ENCODE data around the gene IRF2.
A peak's percentile ranks its signal among the peaks of the same experiment; 100 is the strongest.

Gene IRF2

DNA sequence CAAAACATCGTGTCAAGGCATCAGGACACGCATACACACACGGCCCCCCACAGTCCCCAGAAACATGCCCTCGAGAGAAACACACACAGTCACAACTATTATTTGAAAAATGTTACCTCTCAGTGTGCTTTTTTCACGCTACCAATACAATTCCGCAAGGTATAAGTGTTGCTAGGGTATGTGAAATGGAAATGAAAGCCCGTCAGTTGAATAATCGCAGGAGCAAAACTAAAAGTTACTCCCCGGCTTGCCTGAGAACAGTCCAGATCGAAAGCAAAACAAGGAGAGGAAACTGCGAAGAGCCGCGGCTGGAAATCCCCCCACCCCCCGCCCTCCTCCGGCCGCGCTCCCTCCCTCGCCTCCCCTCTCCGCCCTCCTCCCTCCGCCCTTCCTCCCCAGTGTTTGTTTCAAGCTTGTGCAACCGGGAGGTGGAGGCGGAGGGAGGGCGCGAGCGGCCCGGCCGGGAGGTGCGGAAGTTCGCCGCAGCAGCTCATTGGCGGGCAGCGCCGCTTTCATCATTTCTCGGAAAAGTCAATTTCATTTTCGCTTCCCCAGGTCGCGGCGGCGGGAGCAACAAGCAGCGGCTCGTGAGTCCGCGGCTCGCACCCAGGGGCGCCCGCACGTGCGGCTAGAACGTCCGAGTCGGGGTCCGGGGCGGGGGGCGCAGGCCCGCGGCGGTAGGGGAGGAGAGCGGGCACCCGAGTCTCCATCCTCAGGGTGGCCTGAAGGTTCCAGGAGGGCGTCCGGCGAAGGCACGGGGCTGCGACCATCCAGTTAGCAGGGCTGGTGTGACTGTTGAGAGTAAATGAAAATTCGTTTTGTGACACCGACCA is at the start of gene IRF2:
TSS of gene IRF2 (minus strand) at position 288 of the 833 bp plus-strand sequence. CDS start 45,486 bp downstream, outside the sequence.
- peak; percentile 92 for DNase-seq

DNA sequence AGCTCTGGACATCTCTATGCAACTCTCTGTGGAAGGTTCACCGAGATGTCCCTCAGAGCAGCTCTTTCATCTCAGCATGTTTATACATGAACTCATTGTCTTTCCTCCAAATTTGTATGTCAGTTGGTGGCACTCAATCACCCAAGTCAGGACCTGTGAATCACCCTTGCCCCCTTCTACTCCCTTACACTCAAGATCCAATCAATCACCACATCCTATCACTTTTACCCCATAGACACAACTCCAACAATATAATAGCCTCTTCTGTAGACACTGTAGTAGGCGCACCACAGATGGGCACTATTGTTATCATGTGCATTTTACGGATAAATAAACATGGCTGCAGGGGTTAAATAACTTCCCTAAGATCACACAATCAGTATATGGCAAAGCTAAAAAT is 41.3 kb upstream of the IRF2 start:
- no peak for DNase-seq

DNA sequence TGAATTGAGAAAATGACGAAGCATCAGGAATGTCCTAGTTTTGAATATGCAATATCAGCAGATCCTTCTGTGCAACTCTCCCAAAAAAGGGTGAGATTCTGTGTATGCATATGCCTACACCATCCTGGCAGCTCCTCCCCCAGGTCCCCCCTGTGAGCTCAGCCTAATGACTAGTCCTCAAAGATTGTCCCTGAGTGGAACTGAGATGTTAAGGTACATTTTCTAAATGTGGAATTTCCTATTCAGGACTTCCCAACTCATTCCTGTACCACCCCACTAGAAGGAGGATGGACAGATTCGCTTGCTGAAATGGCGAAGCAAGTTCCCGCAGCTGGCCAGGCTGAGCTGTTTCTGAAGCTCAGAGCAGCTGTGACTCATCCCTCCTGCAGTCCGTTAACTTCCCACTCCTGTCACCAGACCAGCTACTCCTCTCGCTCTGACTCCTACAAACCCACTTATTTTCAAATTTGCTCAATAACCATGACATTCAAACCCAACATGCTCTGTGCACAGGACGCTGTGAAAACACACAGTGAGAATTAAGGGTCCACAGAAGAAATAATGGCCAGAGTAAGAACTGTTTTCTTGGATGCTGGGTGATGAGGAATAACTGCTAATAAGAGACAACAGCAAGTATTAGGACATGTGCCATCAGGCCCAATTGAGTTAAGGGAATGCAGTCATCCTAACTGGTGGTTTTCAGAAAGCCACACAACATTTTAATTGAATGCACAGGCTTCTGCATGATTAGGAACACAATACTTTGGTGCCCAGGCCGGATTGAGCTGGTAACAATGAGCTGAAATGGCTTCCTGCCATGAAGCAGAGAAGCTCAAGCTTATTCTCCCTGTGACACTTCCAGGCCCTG is 40.0 kb upstream of the IRF2 start:
- no peak for DNase-seq

DNA sequence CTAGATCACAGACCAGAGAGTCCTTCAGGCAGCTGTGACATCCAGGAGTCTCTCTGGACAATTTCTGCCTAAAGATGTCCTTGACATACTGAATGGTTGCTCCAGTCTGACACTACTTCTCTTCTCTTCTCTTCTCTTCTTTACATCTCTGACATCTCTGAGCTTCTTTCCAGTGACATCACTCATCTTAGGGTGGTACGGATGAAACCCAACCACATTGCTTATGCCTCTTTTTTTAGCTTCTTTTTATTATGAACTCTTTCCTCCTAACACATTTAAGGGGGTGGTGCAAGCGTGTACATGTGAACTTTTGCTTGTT is 39.4 kb upstream of the IRF2 start:
- DNase-seq, result no peak

DNA sequence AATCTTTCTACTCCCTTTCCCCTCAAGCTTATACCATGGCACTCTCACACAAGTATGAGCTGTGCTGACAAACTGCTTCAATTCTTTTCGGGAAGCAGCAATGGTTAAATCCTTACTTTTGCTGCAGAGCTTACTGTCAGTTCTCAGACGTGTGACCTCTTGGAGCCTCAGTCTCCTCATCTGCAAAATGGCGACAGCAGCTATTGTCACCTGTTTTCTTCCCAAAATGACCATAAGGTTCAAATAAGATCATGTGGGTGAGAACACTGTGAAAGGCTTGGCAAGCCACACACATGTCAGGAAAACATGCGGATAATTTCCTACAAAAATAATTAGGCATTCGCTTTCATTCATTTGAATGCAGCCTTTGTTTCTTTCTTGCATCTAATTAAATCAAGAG is 36.8 kb upstream of the IRF2 start:
- no peak for DNase-seq

DNA sequence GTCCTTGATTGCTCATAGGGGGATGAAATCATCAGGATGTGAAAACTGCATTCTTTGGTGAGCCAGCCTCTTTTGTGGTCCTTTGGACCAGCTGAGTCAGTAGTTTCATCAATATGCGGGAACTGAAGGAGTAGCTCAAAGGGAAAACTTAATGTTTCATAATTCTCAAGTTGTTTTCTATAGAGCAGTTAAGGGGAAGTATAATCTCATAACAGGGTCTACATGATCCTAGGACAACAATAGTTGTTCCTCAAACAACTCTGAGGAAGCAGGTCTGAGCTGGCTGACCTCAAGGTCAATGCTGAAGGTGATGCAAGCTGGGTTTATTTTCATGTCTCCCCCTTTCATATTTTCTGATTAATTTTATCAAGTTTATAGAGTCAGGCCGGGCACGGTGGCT is 36.1 kb upstream of the IRF2 start:
- no peak for DNase-seq

DNA sequence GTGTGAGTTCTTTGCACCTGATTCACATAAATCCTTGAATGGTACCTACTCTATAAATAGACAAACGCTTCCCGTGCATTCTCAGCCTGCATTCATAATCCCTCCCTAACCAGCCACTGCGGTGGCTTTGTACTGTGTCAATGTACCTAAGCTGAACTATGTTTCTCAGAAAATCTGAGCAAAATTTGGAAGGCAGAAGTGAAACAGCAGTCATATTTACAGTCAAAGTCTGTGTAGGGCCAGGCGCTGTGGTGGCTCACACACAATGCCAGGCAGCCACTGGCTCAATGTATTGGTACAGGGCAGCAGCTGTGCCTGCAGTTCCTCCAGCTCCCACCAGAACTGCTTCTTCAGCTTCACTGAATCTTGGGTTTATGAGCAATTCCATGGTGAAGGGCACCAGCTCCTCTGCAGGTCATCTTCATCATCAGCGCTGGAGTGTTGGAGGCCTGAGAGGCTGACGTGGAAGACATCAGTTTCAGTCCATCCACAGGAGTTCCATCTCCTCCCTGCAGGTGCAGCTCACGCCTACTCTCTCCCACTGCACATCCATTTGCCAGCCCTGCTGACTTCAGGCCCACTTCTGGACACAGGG is 32.3 kb upstream of the IRF2 start:
- DNase-seq, result peak; percentile 23

DNA sequence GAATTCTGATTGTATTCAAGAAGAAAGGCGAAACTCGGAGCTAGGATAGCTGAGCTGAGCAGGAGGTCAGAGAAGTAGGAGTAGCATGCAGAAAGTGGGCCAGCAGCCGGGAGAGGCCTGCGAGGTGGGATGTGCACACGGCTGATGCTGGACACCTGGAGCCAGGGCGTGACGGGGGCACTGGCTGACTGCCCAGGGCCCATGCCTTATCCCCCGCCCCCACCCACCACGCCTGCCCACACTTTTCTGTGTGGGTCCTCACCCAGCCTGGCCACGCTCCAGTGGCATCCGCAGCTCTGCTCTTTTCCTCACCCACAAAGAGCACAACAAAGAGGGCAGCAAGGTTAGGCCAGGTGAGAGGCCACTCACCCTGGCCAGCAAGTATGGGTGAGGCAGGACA is 30.0 kb upstream of the IRF2 start:
- DNase-seq, result no peak

DNA sequence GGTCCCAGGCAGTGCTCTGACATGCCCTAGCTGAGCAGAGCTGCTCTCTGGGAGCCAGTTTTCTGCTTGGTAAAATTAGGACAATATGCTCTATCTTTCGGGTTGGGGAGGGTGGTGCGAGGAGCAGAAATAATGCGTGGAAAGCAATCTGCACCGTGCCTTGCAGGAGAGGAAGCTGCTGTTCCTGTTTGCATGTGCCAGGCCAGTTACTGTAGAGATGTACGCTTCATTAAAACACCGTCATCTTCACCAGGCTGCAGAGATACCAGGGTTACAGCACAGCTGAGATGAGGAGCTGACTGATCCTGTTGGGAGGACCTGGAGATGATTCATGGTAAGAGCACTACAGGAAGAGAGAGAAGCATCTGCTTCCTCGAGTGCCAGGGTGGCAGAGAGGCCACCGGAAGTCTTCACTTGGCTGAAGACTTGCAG is 29.5 kb upstream of the IRF2 start:
- DNase-seq, result peak; percentile 24

DNA sequence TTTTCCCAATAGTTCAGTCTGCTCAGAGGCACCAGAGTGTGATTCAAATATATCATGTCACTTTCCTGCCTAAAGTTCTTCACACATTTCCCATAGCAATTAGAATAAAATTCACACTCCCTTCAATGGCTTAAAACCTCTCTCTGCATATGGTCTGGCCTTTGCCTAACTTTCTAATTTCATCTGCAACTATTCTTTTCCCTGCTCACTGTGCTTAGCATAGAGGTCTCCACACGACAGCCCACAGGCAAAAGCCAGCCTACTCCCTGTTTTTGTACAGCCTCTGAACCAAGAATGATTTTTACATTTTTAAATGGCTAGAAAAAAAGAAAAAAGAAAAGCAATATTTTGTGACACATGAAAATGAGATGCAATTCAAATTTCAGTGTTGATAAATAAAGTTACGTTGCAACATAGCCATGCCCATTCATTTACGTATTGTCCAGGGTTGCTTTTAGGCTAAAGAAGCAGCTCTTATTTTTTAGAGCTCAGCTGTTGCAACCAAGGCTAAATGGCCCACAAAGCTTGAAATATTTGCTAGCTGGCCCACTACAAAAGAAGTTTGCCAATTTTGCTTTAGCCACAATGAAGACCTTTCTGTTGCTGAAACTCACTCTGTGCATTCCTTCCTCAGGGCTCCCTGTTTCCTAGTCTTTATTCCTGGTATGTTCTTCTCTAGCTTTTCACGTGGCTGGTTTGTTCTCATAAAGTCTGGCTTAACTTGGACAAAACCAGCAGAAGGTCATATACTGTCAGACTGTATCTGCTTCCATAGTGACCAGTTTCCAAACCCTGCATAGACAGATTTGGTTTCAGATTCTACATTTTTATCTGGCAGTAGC is 26.6 kb upstream of the IRF2 start:
- DNase-seq, result no peak

DNA sequence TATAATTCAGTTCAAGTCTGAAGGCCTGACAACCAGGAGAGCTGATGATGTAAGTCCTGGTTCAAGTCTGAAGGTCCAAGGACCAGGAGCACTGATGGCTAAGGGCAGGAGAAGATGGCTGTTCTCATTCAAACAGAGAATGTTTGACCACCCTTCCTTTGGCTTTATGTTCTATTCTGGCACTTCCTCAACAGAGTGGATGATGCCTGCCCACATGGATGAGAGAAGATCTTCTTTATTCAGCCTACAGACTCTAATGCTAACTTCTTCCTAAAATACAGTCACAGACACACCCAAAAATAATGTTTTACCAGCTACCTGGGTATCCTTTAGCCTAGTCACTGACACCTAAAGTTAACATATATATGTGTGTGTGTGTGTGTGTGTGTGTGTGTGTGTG is 25.6 kb upstream of the IRF2 start:
- no peak for DNase-seq

DNA sequence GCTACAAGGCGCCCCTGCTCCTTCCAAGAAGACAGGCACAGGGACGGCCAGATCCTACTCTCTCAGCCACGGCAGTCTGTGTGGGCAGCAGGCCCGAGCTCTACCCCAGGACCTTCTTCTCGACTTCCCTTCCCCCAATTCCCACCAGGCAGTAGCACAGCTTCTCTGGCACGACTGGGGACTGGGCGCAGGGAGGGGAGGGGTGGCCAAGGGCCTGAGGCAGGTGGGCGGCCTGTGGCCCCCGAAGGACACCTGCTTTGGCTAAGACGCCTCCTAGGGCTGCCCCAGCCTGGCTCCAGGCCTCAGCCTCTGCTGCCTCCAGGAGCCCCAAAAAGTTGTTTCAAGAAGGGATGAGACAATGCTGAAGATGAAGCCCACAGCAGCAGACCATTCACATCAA is 24.2 kb upstream of the IRF2 start:
- no peak for DNase-seq

DNA sequence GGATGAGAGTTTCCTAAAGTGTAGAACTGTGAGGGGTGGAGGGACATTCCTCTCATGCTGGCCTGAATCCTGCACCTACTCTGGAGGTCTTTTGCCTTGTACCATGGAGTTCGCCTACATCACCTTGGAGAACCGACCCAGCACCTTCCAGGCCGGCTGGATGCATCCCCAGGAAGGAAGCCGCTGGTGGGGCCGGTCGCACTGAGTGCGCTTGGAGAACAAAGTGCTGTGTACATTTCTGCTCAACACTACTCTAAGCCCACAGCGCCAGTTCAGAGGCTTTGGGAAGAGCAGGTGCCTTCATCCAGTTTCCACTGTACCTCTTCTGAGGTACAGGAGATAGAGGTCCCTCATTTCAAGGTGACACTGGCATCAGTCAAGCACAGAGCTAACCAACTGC is 15.4 kb upstream of the IRF2 start:
- DNase-seq, result no peak

DNA sequence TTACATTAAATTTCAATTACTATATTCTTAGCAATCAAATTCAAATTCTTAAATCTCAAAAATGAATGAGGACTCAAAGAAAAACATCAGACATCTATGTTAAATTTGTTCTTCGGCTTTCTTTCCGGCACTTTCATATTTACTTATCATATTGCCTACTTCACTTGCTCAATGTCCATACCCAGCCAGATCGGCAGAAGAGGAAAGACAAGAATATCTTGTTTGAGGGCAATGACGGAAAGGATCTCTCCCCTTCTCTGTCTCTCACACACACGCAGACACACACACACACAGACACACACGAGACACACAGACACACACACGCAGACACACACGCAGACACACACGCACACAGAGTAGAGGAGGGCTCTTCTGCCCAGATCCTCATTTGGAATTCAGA is 13.2 kb upstream of the IRF2 start:
- no peak for DNase-seq

DNA sequence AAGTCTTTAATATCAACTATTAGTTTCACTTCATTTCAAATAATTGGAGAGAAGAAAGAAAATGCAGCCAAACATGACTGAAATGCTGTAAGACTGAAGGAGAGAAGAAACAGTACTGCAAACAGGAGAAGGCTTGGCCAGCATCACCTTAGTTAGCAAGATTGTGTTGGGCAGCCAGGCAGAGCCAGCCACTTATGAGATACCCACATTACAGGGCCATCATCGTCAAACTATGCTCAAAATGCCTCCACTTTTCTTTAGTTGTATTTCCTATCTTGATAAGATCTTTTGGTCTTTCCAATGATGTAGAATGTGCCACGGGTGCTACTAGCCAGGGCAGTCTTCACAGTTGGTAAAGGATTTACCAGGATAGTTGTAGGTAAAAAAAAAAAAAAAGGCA is 10.9 kb upstream of the IRF2 start:
- DNase-seq, result no peak

DNA sequence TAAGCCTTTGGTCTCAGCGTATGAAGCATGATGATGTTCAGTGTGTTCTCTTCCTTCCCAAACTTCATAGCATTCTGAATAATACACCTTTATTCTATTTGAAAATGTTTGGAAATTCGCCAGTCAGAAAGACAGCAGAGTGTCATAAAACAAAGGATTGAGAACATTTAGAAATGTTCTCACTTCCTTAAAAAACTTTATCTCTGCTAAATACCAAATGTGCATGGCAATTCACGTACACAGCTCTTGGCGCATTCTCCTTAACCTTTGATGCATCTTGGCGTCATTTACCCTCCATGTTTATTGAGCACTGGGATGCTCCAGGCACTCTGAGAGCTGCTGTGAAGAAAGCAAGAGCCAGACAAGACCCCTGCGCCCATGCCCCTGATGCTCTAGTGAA is 7.2 kb upstream of the IRF2 start:
- DNase-seq, result no peak

DNA sequence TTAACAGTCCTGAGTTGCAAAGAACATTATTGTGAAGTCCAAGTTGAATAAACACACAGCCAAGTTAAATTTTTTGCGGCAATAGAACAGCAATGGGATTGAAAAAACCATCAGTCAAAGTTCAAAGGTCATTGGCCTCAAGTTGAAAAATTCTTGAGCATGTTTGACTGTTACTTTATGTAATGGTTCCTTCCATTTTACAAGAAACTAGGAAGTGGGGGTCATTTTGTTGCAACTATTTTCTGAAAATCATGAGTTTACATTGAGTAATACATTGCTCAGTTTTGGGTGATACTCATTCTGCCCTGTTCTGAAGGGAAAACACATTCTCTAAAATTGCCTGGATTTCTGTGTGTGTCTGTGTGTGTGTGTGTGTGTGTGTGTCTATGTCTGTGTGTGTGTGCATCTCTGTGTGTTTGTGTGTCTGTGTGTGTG is 5.2 kb upstream of the IRF2 start:
- DNase-seq, result no peak

DNA sequence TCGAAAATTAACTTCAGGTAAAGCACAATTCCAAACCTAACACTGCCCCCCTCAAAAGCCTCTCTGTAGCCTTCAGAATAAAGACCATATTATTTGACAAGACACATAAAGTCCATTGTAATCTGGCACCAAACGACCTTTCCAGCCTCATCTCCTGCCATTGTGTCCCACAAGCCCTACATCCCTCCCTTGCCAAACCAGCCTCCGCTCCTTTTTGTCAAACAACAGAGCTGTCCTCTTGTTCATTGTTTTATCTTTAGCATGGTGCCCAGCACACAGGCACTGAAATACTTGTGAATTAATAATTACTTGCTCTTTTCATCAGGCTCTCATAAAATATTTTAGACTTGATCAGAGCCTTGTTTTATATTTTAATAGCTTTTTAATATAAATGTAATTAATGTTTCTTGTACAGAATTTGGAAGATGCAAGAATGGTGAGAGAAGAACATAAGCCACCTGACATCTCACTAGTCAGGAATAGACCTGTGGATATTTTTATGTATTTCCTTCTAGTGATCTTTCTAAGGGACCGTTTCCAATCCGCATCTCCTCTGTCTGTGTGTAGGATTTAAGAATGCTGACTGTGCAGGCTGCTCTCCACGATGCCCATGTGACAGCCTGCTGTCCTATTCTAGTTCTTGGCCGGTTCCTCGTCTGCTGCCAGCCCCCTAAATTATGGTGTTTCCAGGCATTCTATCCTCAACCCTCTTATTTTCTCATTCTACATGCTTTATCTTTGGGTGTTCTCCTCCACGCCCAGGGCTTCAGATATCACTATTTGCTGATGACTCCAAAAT is 3.0 kb upstream of the IRF2 start:
- DNase-seq, result no peak

DNA sequence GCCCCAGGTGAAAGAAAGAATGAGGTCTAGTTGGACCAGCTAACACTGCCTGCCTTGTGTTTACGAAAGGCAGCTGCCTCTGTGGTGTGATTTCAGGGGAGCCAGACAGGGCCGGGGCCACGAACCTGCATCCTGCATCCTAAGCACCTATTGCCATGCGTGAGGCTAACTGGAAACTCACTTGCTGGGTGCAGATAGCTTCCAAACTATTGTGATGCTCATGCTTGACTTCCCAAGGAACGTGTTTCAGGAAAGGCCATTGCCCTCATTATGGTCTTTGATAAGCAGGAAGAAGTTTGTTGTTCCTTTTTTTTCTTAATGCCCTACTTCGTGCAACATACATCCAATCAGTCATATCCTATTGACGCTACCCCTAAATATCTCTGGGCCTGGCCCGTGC is 2.3 kb upstream of the IRF2 start:
- DNase-seq, result peak; percentile 33

DNA sequence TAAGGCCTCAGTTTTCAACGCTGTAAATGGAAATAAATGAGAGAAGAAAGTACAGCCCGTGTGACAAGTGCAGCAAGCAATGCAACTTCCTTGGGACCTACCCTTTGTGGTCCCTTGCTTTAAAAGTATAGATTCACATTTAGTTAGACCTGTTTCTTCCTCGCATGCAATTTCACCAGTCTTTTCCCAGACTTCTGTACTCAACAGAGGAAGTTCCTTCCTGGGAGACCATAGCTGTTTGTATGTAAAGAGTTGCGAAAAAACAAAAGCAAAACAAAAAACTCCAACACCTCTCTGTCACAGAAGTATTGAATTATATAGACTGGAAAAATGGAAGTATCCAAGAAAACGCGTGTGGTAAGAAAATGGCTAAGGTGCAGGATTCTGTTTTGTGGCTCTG is 1.1 kb upstream of the IRF2 start:
- no peak for DNase-seq

DNA sequence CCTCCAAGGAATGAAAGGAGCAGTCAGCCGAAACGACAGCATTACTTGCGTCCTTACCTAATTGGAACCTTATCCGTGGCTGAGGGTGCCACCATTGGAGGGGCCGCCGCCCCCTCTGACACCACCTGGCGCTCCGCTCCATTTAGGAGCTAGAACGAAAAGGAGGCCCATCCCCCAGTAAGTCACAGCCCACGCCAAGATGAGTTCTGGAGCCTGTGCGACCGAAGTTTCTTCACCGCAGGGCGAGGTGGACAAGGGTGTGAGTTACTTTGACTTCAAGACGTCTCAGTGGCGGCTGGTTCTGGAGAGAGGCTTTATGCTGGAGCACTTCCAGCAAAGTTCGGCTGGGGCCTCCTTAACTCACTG is 729 bp upstream of the IRF2 start:
- DNase-seq, result no peak
